ENCODE data around the gene MTMR8. TPM values are rescaled to one million over a fixed set of nuclear protein-coding genes. Genes with fewer than 3 reads are reported as not detected.
A peak's percentile ranks its signal among the peaks of the same experiment; 100 is the strongest.
"Not testable (repeated sequence)": the region's sequence is repeated elsewhere in the genome, so short reads cannot be mapped to it uniquely, and the experiment has no call there.

Gene MTMR8
- total RNA-seq (7.2 TPM), polyA plus RNA-seq (1 to 10 TPM; 1.8 to 5.6 (median 3.9) TPM)

DNA sequence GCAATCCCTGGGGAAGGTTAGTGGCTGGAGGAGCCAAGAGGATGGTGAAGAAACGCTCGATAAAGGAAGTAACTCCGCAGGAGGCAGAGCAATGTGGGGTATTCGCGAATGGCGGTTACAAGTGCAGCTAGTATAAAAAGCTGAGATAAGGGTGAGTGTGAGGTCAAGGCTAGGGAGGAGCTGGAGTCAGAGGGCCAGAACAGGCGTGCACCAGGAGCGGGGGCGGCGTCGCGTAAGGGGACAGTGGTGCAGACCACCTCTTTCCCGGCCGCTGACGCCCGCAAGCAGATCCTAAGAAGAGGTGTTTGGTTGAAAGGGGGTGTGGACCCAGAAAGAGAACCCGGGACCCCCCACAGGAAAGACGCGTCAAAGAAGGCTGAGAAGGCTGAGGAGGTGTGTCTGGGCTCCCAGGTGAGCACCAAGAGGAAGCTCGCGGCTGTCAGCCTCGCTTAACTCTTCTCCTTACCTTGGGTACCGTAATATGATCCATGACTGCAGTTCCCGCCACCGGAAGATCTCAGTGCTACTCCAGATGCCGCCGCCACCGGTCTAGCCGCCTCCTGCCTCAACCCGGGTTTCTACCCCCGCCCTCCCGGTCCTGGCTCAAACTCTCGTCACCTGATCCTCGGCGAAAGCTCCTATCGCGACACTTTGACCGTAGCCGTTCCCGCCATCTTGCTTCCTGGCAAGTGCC is at the start of gene MTMR8:
TSS of gene MTMR8 (minus strand) at position 579 of the 694 bp plus-strand sequence. CDS start at position 490, 89 bp downstream.
- Histone ChIP-seq H3K36me3 (ENCODE audit: control insufficient read depth, insufficient read depth, low read length) (no peaks in the 10 kb centered on the region), H3K27me3 (ENCODE audit: control insufficient read depth, insufficient read depth, low read length) (no peaks in the 10 kb centered on the region), H3K9me3 (ENCODE audit: control insufficient read depth in 2 of 2, low read length in 2 of 2) (no peaks in the 10 kb centered on the region), H3K4me3 (ENCODE audit: low read depth, low read length) (peak within 1 kb of the TSS; percentile 82), H3K27ac (ENCODE audit: insufficient read depth, low read length, poor library complexity, severe bottlenecking) (no peak within 1 kb of the TSS), H3K4me1 (ENCODE audit: control insufficient read depth, insufficient read depth, low read length, poor library complexity, severe bottlenecking) (no peaks in the 10 kb centered on the region)
- ATAC-seq (ENCODE audit: low read depth in 2 of 2) (peak; percentile 88 to 90), DNase-seq (peak; percentile 70 to 82 (median 79))
- no peaks in the 10 kb centered on the region for H3K27me3 Mint-ChIP-seq
- H3K9me3 Mint-ChIP-seq = peaks cover 0 to 2% (median 0%) of the 10 kb centered on the region in 7 donors
- H3K4me3 Mint-ChIP-seq = peak within 1 kb of the TSS; percentile 94 to 99 (median 96)
- no peaks in the 10 kb centered on the region for H3K36me3 Mint-ChIP-seq
- H3K4me1 Mint-ChIP-seq = peaks cover 0 to 30% (median 18%) of the 10 kb centered on the region in 4 donors
- peak within 1 kb of the TSS; percentile 90 to 91 (median 91) for H3K27ac Mint-ChIP-seq

DNA sequence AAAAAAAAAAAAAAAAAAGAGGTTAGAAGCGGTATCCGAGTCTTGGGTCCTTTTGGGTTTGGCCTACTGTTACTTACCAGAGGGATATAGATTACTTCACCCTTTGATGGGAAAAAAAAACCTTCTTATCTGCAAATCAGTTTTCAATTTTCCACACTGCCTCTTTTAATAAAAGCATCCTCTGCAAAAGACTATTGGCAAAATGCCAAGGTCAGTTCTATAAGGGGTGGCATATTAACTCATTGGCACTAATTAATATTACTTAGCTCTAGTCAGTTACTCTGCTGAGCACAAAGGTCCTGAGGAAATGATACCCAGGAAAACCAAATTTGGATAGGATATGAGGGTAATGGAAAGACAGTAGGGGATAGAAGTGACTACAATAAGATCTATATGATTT is 44.3 kb upstream of the MTMR8 start:
- Mint-ChIP-seq H3K4me3 (no peak overlapping the region), H3K36me3 (no peaks in the 10 kb centered on the region), H3K27ac (no peak overlapping the region), H3K27me3 (no peaks in the 10 kb centered on the region), H3K9me3 (peaks cover 0 to 5% (median 3%) of the 10 kb centered on the region in 7 donors), H3K4me1 (no peaks in the 10 kb centered on the region)
- Histone ChIP-seq H3K4me3 (ENCODE audit: low read depth, low read length) (no peak overlapping the region), H3K9me3 (ENCODE audit: control insufficient read depth in 2 of 2, low read length in 2 of 2) (no peaks in the 10 kb centered on the region), H3K27ac (ENCODE audit: insufficient read depth, low read length, poor library complexity, severe bottlenecking) (no peak overlapping the region), H3K27me3 (ENCODE audit: control insufficient read depth, insufficient read depth, low read length) (no peaks in the 10 kb centered on the region), H3K36me3 (ENCODE audit: control insufficient read depth, insufficient read depth, low read length) (no peaks in the 10 kb centered on the region), H3K4me1 (ENCODE audit: control insufficient read depth, insufficient read depth, low read length, poor library complexity, severe bottlenecking) (no peaks in the 10 kb centered on the region)
- ATAC-seq (ENCODE audit: low read depth in 2 of 2) (no peak), DNase-seq (no peak)

DNA sequence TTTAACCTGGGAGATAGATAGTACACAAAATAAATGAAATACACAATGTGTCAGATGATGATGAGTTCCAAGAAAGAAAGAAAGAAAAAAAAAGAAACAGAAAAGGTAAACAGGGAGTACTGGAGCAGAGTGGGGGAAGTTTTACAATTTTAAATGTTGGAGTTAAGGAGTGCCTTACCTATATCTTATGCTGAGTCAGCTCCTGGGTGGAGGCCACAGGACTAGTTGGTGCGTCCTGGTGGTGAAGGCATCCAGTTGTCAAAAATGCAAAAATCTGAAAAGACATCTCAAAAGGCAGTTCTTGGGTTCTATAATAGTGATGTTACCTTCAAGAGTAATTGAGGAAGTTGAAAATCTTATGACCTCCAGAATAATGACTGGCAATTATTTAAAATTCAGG is 42.4 kb upstream of the MTMR8 start:
- H3K27me3 Mint-ChIP-seq = no peaks in the 10 kb centered on the region

DNA sequence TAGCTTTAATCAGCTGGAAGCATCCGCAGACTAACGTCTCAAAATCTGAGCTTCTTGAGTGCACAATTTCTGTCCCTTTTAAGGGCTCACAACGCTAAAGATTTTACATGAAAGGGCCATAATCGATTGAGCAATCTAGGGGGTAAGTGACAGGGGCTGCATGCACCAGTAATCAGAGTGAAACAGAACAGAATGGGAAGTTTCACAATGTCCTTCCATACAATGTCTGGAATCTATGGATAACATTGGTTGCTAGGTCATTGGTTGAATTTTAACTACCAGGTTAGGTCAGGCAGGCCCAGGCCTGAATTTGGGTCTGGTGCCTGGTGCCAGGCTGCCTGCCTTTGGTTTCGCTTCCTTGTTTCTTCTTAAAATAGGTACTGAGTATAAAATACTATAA is 42.0 kb upstream of the MTMR8 start:
- Histone ChIP-seq H3K27ac (ENCODE audit: insufficient read depth, low read length, poor library complexity, severe bottlenecking) (no peak overlapping the region), H3K36me3 (ENCODE audit: control insufficient read depth, insufficient read depth, low read length) (no peaks in the 10 kb centered on the region), H3K27me3 (ENCODE audit: control insufficient read depth, insufficient read depth, low read length) (no peaks in the 10 kb centered on the region), H3K4me3 (ENCODE audit: low read depth, low read length) (no peak overlapping the region), H3K9me3 (ENCODE audit: control insufficient read depth in 2 of 2, low read length in 2 of 2) (no peaks in the 10 kb centered on the region), H3K4me1 (ENCODE audit: control insufficient read depth, insufficient read depth, low read length, poor library complexity, severe bottlenecking) (no peaks in the 10 kb centered on the region)
- Mint-ChIP-seq H3K4me3 (no peak overlapping the region), H3K36me3 (no peaks in the 10 kb centered on the region), H3K27me3 (no peaks in the 10 kb centered on the region), H3K27ac (no peak overlapping the region), H3K4me1 (no peaks in the 10 kb centered on the region), H3K9me3 (peaks cover 0 to 3% (median 0%) of the 10 kb centered on the region in 7 donors)
- ATAC-seq (ENCODE audit: low read depth in 2 of 2) (no peak), DNase-seq (no peak)

More for the DNA sequence above, 42.4 kb upstream of the MTMR8 start:
- Mint-ChIP-seq H3K4me1 (no peaks in the 10 kb centered on the region), H3K9me3 (peaks cover 0 to 3% (median 2%) of the 10 kb centered on the region in 7 donors), H3K36me3 (no peaks in the 10 kb centered on the region), H3K4me3 (no peak overlapping the region), H3K27ac (no peak overlapping the region)
- no peak for ATAC-seq (ENCODE audit: low read depth in 2 of 2)
- no peak for DNase-seq
- no peaks in the 10 kb centered on the region for H3K4me1 ChIP-seq (ENCODE audit: control insufficient read depth, insufficient read depth, low read length, poor library complexity, severe bottlenecking)
- no peaks in the 10 kb centered on the region for H3K27me3 ChIP-seq (ENCODE audit: control insufficient read depth, insufficient read depth, low read length)
- H3K27ac ChIP-seq (ENCODE audit: insufficient read depth, low read length, poor library complexity, severe bottlenecking) = no peak overlapping the region
- no peaks in the 10 kb centered on the region for H3K9me3 ChIP-seq (ENCODE audit: control insufficient read depth in 2 of 2, low read length in 2 of 2)
- no peak overlapping the region for H3K4me3 ChIP-seq (ENCODE audit: low read depth, low read length)
- H3K36me3 ChIP-seq (ENCODE audit: control insufficient read depth, insufficient read depth, low read length) = no peaks in the 10 kb centered on the region

DNA sequence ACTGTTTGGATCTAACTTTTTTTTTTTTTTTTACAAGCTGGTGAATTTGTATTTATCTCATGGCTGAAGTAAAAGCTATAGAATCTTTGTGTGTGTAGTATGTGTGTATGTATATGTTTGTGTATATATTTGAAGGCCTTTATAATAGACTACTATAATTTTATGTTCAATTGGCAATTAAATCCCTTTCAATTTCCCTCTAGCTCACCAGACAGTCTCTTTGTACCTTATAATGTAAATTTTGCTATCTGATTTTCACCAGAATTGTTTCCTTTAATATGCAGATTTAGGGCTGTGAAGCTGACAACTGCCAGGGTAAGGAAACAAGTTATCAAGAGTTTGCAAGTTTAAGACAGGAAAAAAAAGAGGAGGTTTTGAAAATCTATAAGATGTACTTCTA is 33.1 kb upstream of the MTMR8 start:
- H3K27me3 Mint-ChIP-seq = no peaks in the 10 kb centered on the region
- Histone ChIP-seq H3K27me3 (ENCODE audit: control insufficient read depth, insufficient read depth, low read length) (no peaks in the 10 kb centered on the region), H3K9me3 (ENCODE audit: control insufficient read depth in 2 of 2, low read length in 2 of 2) (no peaks in the 10 kb centered on the region), H3K36me3 (ENCODE audit: control insufficient read depth, insufficient read depth, low read length) (no peaks in the 10 kb centered on the region), H3K27ac (ENCODE audit: insufficient read depth, low read length, poor library complexity, severe bottlenecking) (no peak overlapping the region), H3K4me3 (ENCODE audit: low read depth, low read length) (no peak overlapping the region), H3K4me1 (ENCODE audit: control insufficient read depth, insufficient read depth, low read length, poor library complexity, severe bottlenecking) (no peaks in the 10 kb centered on the region)
- DNase-seq (no peak), ATAC-seq (ENCODE audit: low read depth in 2 of 2) (no peak)
- no peaks in the 10 kb centered on the region for H3K4me1 Mint-ChIP-seq
- H3K36me3 Mint-ChIP-seq = no peaks in the 10 kb centered on the region
- H3K27ac Mint-ChIP-seq = no peak overlapping the region
- H3K4me3 Mint-ChIP-seq = no peak overlapping the region
- H3K9me3 Mint-ChIP-seq = peaks cover 0 to 1% (median 0%) of the 10 kb centered on the region in 7 donors

DNA sequence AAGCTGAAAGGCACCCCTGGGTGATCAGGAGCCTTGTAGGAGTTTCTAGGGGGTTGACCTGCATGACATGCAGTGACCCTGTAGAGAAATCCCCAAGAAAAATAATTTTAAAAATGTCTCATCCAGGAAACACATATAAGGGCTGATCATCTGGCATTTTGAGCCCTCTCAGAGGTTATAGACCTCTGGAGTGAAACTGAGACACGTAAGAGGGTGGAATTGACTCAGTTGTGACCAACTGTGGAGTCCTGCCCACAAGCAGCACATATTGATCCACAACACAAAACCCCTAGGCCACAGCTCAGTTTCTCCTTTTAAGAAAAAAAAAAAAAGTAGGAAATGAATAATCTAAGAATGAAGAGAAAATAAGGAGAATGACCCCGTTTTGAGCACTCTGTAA is 32.5 kb upstream of the MTMR8 start:
- ATAC-seq (ENCODE audit: low read depth in 2 of 2) = no peak
- no peak overlapping the region for H3K27ac Mint-ChIP-seq
- no peak overlapping the region for H3K4me3 ChIP-seq (ENCODE audit: low read depth, low read length)
- H3K36me3 Mint-ChIP-seq = no peaks in the 10 kb centered on the region
- H3K9me3 Mint-ChIP-seq = peaks cover 0 to 1% (median 0%) of the 10 kb centered on the region in 7 donors
- H3K27me3 Mint-ChIP-seq = no peaks in the 10 kb centered on the region
- no peaks in the 10 kb centered on the region for H3K4me1 Mint-ChIP-seq
- no peaks in the 10 kb centered on the region for H3K27me3 ChIP-seq (ENCODE audit: control insufficient read depth, insufficient read depth, low read length)
- H3K4me3 Mint-ChIP-seq = no peak overlapping the region
- DNase-seq = no peak
- no peak overlapping the region for H3K27ac ChIP-seq (ENCODE audit: insufficient read depth, low read length, poor library complexity, severe bottlenecking)
- H3K4me1 ChIP-seq (ENCODE audit: control insufficient read depth, insufficient read depth, low read length, poor library complexity, severe bottlenecking) = no peaks in the 10 kb centered on the region
- no peaks in the 10 kb centered on the region for H3K36me3 ChIP-seq (ENCODE audit: control insufficient read depth, insufficient read depth, low read length)
- H3K9me3 ChIP-seq (ENCODE audit: control insufficient read depth in 2 of 2, low read length in 2 of 2) = no peaks in the 10 kb centered on the region

DNA sequence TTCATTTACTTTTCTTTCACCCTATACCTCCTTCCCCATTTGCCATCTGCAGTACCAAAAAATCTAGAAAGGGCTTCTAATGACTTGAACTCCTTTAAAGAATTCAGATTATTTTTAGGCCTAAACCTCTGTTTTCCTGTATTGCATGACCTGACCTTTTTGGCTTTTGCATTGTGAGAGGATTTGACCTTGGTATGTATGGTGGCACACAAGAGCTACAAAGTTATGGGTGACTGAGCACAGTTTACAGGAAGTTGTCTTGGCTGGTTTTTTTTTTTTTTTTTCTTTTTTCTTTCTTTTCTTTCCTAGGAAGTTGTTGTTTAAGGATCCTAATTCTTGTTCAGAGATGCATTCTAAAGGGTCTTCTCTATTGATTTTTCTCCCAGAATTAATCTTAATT is 32.0 kb upstream of the MTMR8 start:
- H3K9me3 Mint-ChIP-seq = peaks cover 0 to 2% (median 0%) of the 10 kb centered on the region in 7 donors
- no peak overlapping the region for H3K4me3 Mint-ChIP-seq
- Histone ChIP-seq H3K36me3 (ENCODE audit: control insufficient read depth, insufficient read depth, low read length) (no peaks in the 10 kb centered on the region), H3K9me3 (ENCODE audit: control insufficient read depth in 2 of 2, low read length in 2 of 2) (no peaks in the 10 kb centered on the region), H3K27me3 (ENCODE audit: control insufficient read depth, insufficient read depth, low read length) (no peaks in the 10 kb centered on the region), H3K4me1 (ENCODE audit: control insufficient read depth, insufficient read depth, low read length, poor library complexity, severe bottlenecking) (no peaks in the 10 kb centered on the region), H3K27ac (ENCODE audit: insufficient read depth, low read length, poor library complexity, severe bottlenecking) (no peak overlapping the region), H3K4me3 (ENCODE audit: low read depth, low read length) (no peak overlapping the region)
- H3K27me3 Mint-ChIP-seq = no peaks in the 10 kb centered on the region
- no peak for DNase-seq
- ATAC-seq (ENCODE audit: low read depth in 2 of 2) = no peak
- H3K36me3 Mint-ChIP-seq = no peaks in the 10 kb centered on the region
- no peaks in the 10 kb centered on the region for H3K4me1 Mint-ChIP-seq
- no peak overlapping the region for H3K27ac Mint-ChIP-seq

DNA sequence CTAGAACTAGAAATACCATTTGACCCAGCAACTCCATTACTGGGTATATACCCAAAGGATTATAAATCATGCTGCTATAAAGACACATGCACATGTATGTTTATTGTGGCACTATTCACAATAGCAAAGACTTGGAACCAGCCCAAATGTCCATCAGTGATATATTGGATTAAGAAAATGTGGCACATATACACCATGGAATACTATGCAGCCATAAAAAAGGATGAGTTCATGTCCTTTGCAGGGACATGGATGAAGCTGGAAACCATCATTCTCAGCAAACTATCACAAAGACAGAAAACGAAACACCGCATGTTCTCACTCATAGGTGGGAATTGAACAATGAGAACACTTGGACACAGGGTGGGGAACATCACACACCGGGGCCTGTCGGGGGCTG is 14.5 kb upstream of the MTMR8 start:
- H3K9me3 ChIP-seq (ENCODE audit: control insufficient read depth in 2 of 2, low read length in 2 of 2); H3K27me3 Mint-ChIP-seq; H3K4me3 Mint-ChIP-seq; H3K27me3 ChIP-seq (ENCODE audit: control insufficient read depth, insufficient read depth, low read length); H3K4me3 ChIP-seq (ENCODE audit: low read depth, low read length); H3K27ac Mint-ChIP-seq; H3K36me3 Mint-ChIP-seq; DNase-seq; H3K4me1 Mint-ChIP-seq; H3K27ac ChIP-seq (ENCODE audit: insufficient read depth, low read length, poor library complexity, severe bottlenecking); H3K4me1 ChIP-seq (ENCODE audit: control insufficient read depth, insufficient read depth, low read length, poor library complexity, severe bottlenecking); H3K9me3 Mint-ChIP-seq; ATAC-seq (ENCODE audit: low read depth in 2 of 2); H3K36me3 ChIP-seq (ENCODE audit: control insufficient read depth, insufficient read depth, low read length): not testable (repeated sequence)
